T-helper 17 cell (primary cell): ENCODE data around the gene ANKRD33B. TPM values are rescaled to one million over a fixed set of nuclear protein-coding genes. Genes with fewer than 3 reads are reported as not detected.

Experiments used
- ATAC-seq: fragments of 150-1000 bp; cut with Tn5 transposase; 2 replicates; pipeline ENCODE4 v1.10.0; 2021; ENCODE audit warnings: mild to moderate bottlenecking, moderate library complexity
- DNase-seq, 3 donors: peaks; one replicate each; pipeline versions ENCODE4 v3.0.0 to v3.0.0-alpha.2; 2020 to 2021
- H3K9me3 ChIP-seq: one replicate; pipeline ENCODE4 v1.7.0; 2013; ENCODE audit warnings: low read length, mild to moderate bottlenecking; ENCODE audit not compliant: control insufficient read depth, poor library complexity, severe bottlenecking
- H3K27ac Mint-ChIP-seq: one replicate; pipeline ENCODE4 v1.8.0; 2022; ENCODE audit warnings: mild to moderate bottlenecking, moderate library complexity, mixed read lengths
- H3K27me3 Mint-ChIP-seq: one replicate; pipeline ENCODE4 v1.8.0; 2022; ENCODE audit warnings: mixed read lengths
- H3K36me3 Mint-ChIP-seq: one replicate; pipeline ENCODE4 v1.8.0; 2022; ENCODE audit warnings: low read depth, mixed read lengths
- H3K4me1 Mint-ChIP-seq: one replicate; pipeline ENCODE4 v1.8.0; 2022; ENCODE audit warnings: mild to moderate bottlenecking, mixed read lengths
- H3K4me3 Mint-ChIP-seq: one replicate; pipeline ENCODE4 v1.8.0; 2022; ENCODE audit warnings: mild to moderate bottlenecking, moderate library complexity, mixed read lengths
- total RNA-seq, 4 donors: library from RNA in 2 of 4; stranded (reverse) in 2 of 4; gene quantifications; one replicate each; pipeline ENCODE4 v1.2.3 and lab custom pipeline; 2022 to 2026

Gene ANKRD33B
- total RNA-seq, 2 donors from 2014 or later: 5.3 to 13.9 TPM

DNA sequence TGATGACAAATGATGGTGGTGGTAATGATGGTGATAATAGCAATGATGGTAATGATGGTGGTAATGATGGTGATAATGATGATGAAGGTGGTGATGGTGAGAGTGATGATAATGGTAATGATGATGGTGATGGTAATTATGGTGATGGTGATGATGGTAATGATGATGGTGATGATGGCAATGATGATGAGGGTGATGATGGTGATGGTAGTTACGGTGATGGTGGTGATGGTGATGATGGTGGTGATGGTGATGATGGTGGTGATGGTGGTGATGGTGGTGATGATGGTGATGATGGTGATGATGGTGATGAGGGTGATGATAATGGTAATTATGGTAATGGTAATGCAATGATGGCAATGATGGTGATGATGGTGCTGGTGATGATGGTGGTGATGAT is 106.1 kb downstream of the ANKRD33B start:
- no peak overlapping the region for H3K4me3 Mint-ChIP-seq

DNA sequence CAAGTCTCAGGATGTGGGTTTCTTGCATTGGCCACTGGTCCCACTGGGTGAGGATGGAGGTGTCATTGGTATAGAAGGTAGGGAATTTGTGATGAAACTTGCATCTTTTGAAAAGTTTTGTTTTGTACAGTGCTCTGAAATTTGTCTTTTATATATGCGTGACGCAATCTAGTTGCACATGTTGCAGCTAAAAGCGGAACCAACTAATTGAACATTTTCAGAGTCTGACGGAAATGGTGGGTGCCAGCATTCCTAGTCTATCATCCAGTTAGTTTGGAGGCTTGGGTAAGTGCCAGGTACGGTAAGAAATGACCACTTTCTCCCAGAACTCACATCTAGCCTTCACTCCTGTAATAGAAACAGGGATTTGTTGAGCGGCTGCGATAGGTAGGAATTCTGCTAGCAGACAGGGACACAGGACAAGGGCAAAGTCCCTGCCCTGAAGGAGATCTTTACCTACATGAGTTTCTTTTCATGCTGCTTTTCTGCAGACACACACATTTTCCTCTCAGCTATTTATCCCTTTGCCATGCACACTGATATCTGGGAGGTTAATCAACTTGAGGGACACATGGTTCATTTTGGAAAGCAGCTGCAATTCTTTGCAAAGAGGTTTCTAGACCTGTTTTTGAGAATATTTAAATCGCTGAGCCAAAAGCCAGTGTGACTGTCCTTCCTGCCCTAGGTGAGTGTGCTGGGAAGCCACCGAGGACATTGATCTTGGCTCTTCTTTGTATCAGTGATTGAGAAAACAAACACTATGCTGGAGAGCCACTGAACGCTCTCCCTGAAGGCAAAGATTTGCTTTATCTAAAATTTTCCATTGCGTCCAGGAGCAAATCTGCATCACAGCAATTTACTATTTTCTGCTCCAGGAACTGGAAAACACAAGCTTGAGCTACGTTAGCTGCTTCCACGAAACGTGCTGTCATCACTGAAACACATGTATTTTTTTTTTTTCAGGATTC is 107.5 kb downstream of the ANKRD33B start:
- H3K4me1 Mint-ChIP-seq: no peaks in the 10 kb centered on the region
- H3K27me3 Mint-ChIP-seq: no peaks in the 10 kb centered on the region
- H3K27ac Mint-ChIP-seq: no peak overlapping the region
- H3K36me3 Mint-ChIP-seq: no peaks in the 10 kb centered on the region
- no peak for ATAC-seq
- H3K9me3 ChIP-seq: no peaks in the 10 kb centered on the region
- no peak for DNase-seq
- no peak overlapping the region for H3K4me3 Mint-ChIP-seq

More for the DNA sequence above, 106.1 kb downstream of the ANKRD33B start:
- H3K9me3 ChIP-seq: no peaks in the 10 kb centered on the region
- no peak for ATAC-seq
- H3K27me3 Mint-ChIP-seq: peaks cover under 1% of the 10 kb centered on the region
- no peak for DNase-seq
- H3K4me1 Mint-ChIP-seq: no peaks in the 10 kb centered on the region
- no peaks in the 10 kb centered on the region for H3K36me3 Mint-ChIP-seq
- H3K27ac Mint-ChIP-seq: no peak overlapping the region

DNA sequence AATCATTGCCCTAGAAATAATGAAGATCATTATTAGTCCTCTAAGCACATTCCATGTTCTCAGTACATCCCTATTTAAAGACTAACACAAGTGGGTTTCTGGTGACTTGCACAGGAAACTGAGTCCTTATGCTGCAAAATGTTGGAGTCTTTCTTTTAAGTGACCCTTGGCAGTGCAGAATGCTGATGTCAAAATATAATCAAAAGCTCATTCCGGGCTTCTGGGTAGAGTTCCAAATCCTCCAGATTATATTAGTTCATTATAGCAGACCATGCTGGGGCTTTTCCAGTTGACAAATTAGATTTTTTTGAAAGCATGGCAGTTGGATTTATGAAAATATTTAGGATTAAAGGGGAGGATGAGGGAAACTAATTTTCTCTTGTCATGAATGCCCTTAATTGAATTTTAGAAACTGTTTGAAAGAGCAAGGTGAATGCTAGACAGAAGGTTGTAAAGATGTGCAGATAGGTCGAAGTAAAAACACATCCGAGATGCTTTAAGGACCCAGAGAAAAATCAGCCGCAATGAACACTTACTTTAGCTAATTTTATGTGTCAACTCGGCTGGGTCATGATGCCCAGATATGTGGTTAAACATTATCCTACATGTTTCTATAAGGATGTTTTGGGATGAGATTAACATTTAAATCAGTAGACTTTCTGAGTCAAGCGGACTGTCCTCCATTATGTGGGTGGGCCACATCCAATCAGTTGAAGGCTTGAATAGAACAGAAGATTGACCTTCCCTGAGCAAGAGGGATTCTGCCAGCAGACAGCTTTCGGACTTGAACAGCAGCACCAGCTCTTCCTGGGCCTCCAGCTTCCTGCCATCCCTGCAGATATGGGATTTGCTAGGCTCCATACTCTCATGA is 108.5 kb downstream of the ANKRD33B start:
- no peaks in the 10 kb centered on the region for H3K9me3 ChIP-seq
- Mint-ChIP-seq H3K27me3 (no peaks in the 10 kb centered on the region), H3K36me3 (no peaks in the 10 kb centered on the region), H3K4me3 (no peak overlapping the region), H3K4me1 (no peaks in the 10 kb centered on the region), H3K27ac (no peak overlapping the region)
- DNase-seq (no peak), ATAC-seq (no peak)

DNA sequence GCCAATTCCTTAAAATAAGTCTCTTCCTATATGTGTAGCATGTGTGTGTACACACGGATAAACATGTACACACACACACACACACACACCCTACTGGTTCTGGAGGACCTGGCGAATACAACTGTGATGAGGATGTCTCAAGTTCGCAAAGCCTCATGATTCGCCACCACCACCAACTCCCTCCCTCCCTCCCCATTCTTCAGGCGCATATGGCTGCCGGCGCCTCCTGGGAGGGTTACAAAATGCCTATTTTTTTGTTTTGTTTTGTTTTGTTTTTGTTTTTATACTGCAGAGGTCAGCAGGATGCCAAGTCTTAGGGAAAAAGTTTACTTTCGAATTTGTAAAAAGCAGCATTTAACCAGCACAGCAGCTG is 109.1 kb downstream of the ANKRD33B start:
- no peak for ATAC-seq
- H3K9me3 ChIP-seq: no peaks in the 10 kb centered on the region
- H3K27me3 Mint-ChIP-seq: no peaks in the 10 kb centered on the region
- no peaks in the 10 kb centered on the region for H3K4me1 Mint-ChIP-seq
- no peak for DNase-seq
- H3K4me3 Mint-ChIP-seq: no peak overlapping the region
- peaks cover 3% of the 10 kb centered on the region for H3K36me3 Mint-ChIP-seq
- no peak overlapping the region for H3K27ac Mint-ChIP-seq

DNA sequence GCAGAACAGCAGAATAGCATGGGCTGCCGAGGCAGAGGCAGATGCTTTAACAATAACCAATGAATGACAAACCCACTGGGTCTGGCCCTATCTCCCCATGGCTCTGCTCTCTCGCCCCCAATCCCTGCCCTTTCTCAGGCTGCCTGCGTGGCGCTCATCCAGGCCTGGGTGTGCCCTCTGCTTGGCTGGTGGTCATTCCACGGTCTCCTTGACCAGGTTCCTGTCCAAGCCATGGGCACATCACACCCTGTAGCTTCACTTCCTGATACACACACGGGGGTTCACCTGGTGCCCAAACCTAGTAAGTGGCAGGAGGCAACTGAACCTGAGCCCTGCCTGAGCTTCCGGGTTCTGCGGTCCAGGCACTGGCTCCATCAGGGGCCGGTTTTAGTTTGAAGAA is 109.5 kb downstream of the ANKRD33B start:
- DNase-seq (no peak), ATAC-seq (no peak)
- H3K4me1 Mint-ChIP-seq: no peaks in the 10 kb centered on the region
- peaks cover 3% of the 10 kb centered on the region for H3K36me3 Mint-ChIP-seq
- no peaks in the 10 kb centered on the region for H3K27me3 Mint-ChIP-seq
- H3K9me3 ChIP-seq: no peaks in the 10 kb centered on the region
- H3K27ac Mint-ChIP-seq: no peak overlapping the region
- H3K4me3 Mint-ChIP-seq: no peak overlapping the region

DNA sequence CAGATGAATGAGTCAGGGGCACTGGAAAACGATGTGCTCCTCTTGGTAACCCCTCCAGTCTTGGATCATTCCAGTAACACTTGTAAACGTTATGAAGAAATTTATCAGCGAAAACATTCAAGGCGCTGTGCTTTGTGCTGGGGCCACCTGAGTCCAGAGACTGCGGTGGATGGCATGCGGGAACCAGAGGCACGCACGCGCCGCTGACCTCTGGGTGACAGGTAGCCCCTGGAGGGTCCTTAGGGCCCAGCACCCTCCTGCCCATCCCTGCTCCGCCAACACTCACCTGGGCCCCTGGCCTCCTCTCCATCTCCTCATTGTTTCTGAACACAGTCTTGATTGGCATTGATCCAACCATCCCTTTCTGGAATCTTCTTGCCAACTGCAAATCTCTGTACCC is 110.2 kb downstream of the ANKRD33B start:
- no peak for ATAC-seq
- no peak overlapping the region for H3K27ac Mint-ChIP-seq
- no peaks in the 10 kb centered on the region for H3K27me3 Mint-ChIP-seq
- H3K4me3 Mint-ChIP-seq: no peak overlapping the region
- H3K4me1 Mint-ChIP-seq: no peaks in the 10 kb centered on the region
- no peak for DNase-seq
- peaks cover 3% of the 10 kb centered on the region for H3K36me3 Mint-ChIP-seq
- no peaks in the 10 kb centered on the region for H3K9me3 ChIP-seq

DNA sequence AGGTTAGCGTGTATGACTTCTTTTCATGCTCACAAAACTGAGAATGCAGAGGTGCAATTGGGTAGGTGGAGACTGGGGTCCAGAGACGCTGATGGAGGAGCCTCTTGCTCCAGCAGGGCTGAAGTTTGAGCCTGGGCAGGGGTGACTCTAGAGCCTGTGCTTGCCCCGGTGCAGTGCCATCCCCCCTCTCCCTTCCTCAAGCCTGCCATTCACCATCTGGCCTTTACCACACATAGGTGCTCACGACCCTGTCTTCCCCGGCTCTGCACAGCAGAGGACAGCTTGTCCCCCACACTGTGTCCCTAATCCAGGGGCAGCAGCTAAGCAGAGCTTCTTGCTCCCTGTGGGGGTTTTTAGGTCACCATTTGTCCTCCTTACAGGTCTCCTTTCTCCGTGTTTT is 110.7 kb downstream of the ANKRD33B start:
- Mint-ChIP-seq H3K27me3 (no peaks in the 10 kb centered on the region), H3K27ac (no peak overlapping the region), H3K4me1 (no peaks in the 10 kb centered on the region), H3K4me3 (no peak overlapping the region), H3K36me3 (peaks cover 3% of the 10 kb centered on the region)
- no peaks in the 10 kb centered on the region for H3K9me3 ChIP-seq
- ATAC-seq (no peak), DNase-seq (no peak)

DNA sequence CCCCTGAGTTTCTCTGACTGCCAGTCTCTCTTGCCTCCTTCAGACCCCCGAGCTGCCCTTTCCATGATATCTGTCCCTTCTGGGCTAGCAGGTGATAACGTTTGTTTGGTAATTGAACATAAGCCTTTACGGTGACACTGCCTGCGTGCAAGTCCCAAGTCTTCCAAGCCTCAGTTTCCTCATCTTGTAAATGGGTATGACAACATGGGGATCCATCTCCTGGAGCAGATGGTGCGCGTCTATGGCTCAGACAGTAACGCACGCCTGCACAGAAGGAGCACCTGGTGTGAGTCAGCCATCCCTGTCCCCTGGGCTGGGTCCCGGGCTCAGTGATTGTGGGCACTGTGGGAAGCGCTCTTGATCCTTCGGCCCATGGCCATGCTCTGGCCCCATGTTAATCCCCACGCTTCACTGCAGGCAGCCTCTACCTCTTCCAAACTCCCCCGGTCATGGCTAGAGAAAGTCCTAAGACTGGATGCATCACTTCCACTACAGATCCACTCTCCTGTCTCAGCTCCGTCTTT is 111.4 kb downstream of the ANKRD33B start:
- Mint-ChIP-seq H3K36me3 (peaks cover 3% of the 10 kb centered on the region), H3K27ac (no peak overlapping the region), H3K4me1 (no peaks in the 10 kb centered on the region), H3K4me3 (no peak overlapping the region), H3K27me3 (no peaks in the 10 kb centered on the region)
- no peaks in the 10 kb centered on the region for H3K9me3 ChIP-seq
- DNase-seq: no peak
- no peak for ATAC-seq

DNA sequence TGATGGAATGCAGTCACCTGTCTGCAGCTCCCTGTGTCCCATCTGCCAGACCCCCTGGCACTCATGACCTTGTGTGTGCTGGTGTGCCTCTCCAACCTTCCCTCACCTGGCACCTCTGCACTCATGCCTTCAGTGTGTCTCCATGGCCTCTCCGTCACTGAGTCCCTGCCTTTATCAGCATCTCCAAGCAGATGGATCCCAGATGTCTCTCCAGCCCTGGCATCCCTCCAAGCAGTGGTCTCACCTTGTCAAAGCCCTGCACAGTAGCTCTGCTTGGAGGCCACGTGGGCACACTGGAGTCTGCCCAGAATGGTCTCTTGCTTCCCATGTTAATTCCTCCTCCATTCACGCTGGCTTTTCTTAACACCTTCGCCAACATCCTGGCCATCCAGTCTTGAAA is 112.4 kb downstream of the ANKRD33B start:
- Mint-ChIP-seq H3K36me3 (peaks cover 3% of the 10 kb centered on the region), H3K4me3 (no peak overlapping the region), H3K4me1 (no peaks in the 10 kb centered on the region), H3K27me3 (no peaks in the 10 kb centered on the region), H3K27ac (peak overlapping the region; percentile 0)
- ATAC-seq (no peak), DNase-seq (no peak)
- no peaks in the 10 kb centered on the region for H3K9me3 ChIP-seq

DNA sequence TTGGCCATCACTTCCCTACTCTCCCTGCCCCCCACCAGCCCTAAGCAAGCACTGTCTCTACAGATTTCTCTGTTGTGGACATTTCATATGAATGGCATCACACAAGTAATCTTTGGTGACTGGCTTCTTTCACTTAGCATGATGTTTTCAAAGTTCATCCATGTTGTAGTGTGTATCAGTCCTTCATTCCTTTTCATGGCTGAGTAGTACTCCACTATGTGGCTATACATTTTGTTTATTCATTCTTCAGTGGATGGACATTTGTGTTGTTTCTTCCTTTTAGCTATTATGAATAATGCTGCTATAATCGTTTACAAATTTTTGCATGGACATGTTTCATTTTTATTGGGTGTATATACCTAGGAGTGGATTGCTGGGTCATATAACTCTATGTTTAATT is 113.1 kb downstream of the ANKRD33B start:
- Mint-ChIP-seq H3K27ac (no peak overlapping the region), H3K4me1 (no peaks in the 10 kb centered on the region)
- ATAC-seq: no peak

DNA sequence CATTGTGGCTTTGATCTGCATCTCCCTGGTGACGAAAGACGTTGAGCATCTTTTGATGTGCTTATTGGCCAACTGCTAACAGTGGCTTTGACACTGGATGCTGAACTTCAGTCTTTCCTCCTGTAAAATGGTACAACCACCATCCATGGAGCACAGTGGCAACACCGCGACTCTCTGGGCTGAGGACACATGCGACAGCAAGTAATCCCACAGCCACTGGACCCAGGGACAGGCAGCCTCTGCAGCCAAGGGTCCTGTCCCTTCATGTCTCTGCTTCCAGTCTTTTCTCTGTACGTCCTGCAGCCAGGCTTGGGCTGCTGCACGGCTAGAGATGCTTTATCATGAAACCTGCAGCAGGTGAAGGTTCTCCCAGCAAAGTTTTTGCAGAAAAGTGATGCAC is 113.7 kb downstream of the ANKRD33B start:
- H3K27me3 Mint-ChIP-seq: no peaks in the 10 kb centered on the region
- DNase-seq (no peak), ATAC-seq (no peak)
- no peak overlapping the region for H3K4me3 Mint-ChIP-seq
- no peaks in the 10 kb centered on the region for H3K4me1 Mint-ChIP-seq
- H3K36me3 Mint-ChIP-seq: peaks cover 3% of the 10 kb centered on the region
- H3K9me3 ChIP-seq: no peaks in the 10 kb centered on the region
- H3K27ac Mint-ChIP-seq: no peak overlapping the region

More for the DNA sequence above, 113.1 kb downstream of the ANKRD33B start:
- H3K4me3 Mint-ChIP-seq: no peak overlapping the region
- no peaks in the 10 kb centered on the region for H3K9me3 ChIP-seq
- no peaks in the 10 kb centered on the region for H3K27me3 Mint-ChIP-seq
- no peak for DNase-seq
- H3K36me3 Mint-ChIP-seq: peaks cover 3% of the 10 kb centered on the region

DNA sequence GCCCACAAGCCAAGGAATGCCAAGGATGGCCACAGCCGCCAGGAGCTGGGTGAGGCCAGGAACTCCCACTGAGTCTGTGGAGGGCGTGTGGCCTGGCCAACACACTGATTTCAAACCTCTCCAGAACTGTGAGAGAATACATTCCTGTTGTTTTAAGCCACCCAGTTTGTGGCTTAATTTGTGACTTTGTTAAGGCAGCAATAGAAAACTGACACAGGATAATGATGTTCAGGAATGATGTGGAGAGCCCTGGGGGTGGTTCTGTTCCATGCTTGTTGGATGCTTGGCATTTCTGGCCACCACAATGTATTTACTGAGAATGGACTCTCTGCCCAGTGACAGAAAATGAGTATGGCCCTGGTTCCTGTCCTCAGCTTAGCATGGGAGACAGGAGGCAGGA is 114.4 kb downstream of the ANKRD33B start:
- no peak overlapping the region for H3K4me3 Mint-ChIP-seq
- no peaks in the 10 kb centered on the region for H3K4me1 Mint-ChIP-seq
- H3K27me3 Mint-ChIP-seq: no peaks in the 10 kb centered on the region
- H3K9me3 ChIP-seq: no peaks in the 10 kb centered on the region
- ATAC-seq (no peak), DNase-seq (no peak)
- H3K36me3 Mint-ChIP-seq: peaks cover 3% of the 10 kb centered on the region
- H3K27ac Mint-ChIP-seq: no peak overlapping the region

DNA sequence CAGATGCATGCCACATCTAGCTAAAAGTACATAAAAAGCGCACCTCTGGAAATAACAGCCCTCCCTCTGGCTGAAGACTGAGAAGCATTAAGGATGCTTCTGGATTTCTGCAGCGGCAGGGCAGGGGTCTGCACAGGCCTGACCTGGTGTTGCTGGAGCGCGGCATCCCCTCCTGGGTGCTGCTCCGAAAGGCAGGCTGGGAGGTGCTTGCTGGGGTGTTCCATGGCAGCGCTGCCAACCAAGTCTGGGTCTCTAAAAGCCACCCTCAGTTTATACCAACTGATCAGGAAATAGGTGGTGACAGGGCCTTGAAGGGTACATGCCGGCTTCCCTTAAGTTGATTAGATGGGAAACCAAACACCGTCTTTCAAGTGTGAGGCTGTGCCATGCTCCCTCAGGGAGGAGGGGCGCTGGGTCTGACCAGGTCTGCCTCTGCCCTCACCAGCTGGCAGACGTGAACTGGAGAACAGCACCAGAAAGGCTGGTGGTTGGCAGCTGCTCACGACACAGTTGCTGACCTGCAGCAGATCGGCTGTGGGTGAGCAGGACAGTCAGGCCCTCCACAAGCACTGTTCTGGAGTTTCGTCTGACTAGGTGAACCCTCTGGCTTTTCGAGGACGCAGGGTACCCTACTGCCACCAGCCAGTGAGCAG is 115.6 kb downstream of the ANKRD33B start:
- no peaks in the 10 kb centered on the region for H3K27me3 Mint-ChIP-seq
- no peak overlapping the region for H3K4me3 Mint-ChIP-seq
- ATAC-seq (no peak), DNase-seq (no peak)
- H3K27ac Mint-ChIP-seq: no peak overlapping the region
- peaks cover 3% of the 10 kb centered on the region for H3K36me3 Mint-ChIP-seq
- H3K4me1 Mint-ChIP-seq: no peaks in the 10 kb centered on the region
- H3K9me3 ChIP-seq: no peaks in the 10 kb centered on the region
